B cell (primary cell): ENCODE results near the gene PIK3R3.

Experiments
- EZH2 ChIP-seq: IDR thresholded peaks from 2 replicates; pipeline ENCODE4 v1.6.1; 2012; ENCODE audit warnings: borderline replicate concordance, low read depth, mild to moderate bottlenecking, moderate library complexity, low read length; ENCODE audit not compliant: insufficient read depth, poor library complexity, severe bottlenecking
- TF ChIP-seq, protein P1 (sequence below): fragments of 200-600 bp; IDR thresholded peaks from one replicate; pipeline ENCODE4 v1.8.0; 2022; ENCODE audit warnings: antibody characterized with exemption, mild to moderate bottlenecking

DNA sequence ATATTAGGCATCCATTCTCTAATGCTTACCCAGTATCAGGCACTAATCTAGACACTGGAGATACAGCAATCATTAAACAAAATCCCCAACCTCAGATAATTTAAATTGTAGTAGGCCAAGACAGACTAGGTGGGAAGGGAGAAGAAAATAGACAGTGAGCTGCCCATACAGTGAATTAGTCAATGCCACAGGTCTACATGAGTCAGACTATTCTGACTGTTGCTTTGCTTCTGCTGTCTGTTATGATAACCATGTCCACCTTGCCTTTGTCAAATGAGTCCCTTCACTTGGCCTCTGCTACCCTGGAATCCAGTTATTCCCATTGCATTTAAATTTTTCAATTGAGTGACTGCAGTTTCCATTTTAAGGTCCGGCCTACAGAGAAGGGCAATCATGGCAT lies 59.5 kb downstream of the PIK3R3 start:
- TF ChIP-seq, protein P1, sequence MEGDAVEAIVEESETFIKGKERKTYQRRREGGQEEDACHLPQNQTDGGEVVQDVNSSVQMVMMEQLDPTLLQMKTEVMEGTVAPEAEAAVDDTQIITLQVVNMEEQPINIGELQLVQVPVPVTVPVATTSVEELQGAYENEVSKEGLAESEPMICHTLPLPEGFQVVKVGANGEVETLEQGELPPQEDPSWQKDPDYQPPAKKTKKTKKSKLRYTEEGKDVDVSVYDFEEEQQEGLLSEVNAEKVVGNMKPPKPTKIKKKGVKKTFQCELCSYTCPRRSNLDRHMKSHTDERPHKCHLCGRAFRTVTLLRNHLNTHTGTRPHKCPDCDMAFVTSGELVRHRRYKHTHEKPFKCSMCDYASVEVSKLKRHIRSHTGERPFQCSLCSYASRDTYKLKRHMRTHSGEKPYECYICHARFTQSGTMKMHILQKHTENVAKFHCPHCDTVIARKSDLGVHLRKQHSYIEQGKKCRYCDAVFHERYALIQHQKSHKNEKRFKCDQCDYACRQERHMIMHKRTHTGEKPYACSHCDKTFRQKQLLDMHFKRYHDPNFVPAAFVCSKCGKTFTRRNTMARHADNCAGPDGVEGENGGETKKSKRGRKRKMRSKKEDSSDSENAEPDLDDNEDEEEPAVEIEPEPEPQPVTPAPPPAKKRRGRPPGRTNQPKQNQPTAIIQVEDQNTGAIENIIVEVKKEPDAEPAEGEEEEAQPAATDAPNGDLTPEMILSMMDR = no peak
- no peak for TF ChIP-seq EZH2
